Spleen (tissue), 11 donors: ENCODE data around the gene SMIM28. TPM values are rescaled to one million over a fixed set of nuclear protein-coding genes. Genes with fewer than 3 reads are reported as not detected.

ENCODE experiments used
- DNase-seq: peaks from one replicate; pipeline ENCODE4 v3.0.0-alpha.2; 2020
- H3K27ac ChIP-seq, 8 donors: fragments of 200-600 bp; sonication (generic) in 7 of 8; 1 replicate in 4 of 8; 2 replicates in 4 of 8; pipeline versions ENCODE4 v1.5.0 to v1.8.0; 2016 to 2021; ENCODE audit warnings: inconsistent platforms in 4 of 8, mild to moderate bottlenecking in 4 of 8, moderate library complexity in 1 of 8
- H3K27me3 ChIP-seq, 7 donors: fragments of 200-600 bp; sonication (generic) in 6 of 7; replicated peaks in 1 of 7; 1 replicate in 4 of 7; 2 replicates in 3 of 7; pipeline versions ENCODE4 v1.5.0 to v1.8.0; 2016 to 2021; ENCODE audit warnings: inconsistent platforms in 3 of 7, mild to moderate bottlenecking in 1 of 7
- H3K36me3 ChIP-seq, 6 donors: fragments of 200-600 bp; sonication (generic) in 5 of 6; 1 replicate in 4 of 6; 2 replicates in 2 of 6; pipeline versions ENCODE4 v1.5.0 to v1.8.0; 2016 to 2021; ENCODE audit warnings: inconsistent platforms in 2 of 6
- H3K4me1 ChIP-seq, 6 donors: fragments of 200-600 bp; sonication (generic) in 5 of 6; 1 replicate in 3 of 6; 2 replicates in 3 of 6; pipeline versions ENCODE4 v1.5.0 to v1.8.0; 2016 to 2021; ENCODE audit warnings: inconsistent platforms in 3 of 6
- H3K4me3 ChIP-seq, 8 donors: fragments of 200-600 bp; sonication (generic) in 7 of 8; 1 replicate in 4 of 8; 2 replicates in 4 of 8; pipeline versions ENCODE4 v1.5.0 to v1.8.0; 2016 to 2021; ENCODE audit warnings: inconsistent platforms in 4 of 8, mild to moderate bottlenecking in 4 of 8, moderate library complexity in 2 of 8
- H3K9me3 ChIP-seq, 8 donors: fragments of 200-600 bp; sonication (generic) in 7 of 8; 1 replicate in 4 of 8; 2 replicates in 4 of 8; pipeline versions ENCODE4 v1.5.0 to v1.8.0; 2016 to 2021; ENCODE audit warnings: inconsistent platforms in 4 of 8
- POLR2A ChIP-seq, 3 donors: fragments of 450-650 bp; IDR thresholded peaks; one replicate each; pipeline ENCODE4 v1.5.1; 2017; ENCODE audit warnings: antibody characterized with exemption in 3 of 3, mild to moderate bottlenecking in 1 of 3
- POLR2AphosphoS5 ChIP-seq, 3 donors: sonication (generic); formaldehyde crosslinking; IDR thresholded peaks; one replicate each; pipeline ENCODE4 v1.5.1; 2017; ENCODE audit warnings: antibody characterized with exemption in 3 of 3
- WGBS, 5 donors: extraction: QIAGEN DNeasy Blood & Tissue Kit in 3 of 5; methylation state at CpG; one replicate each; pipeline versions ENCODE4 v1.1.5 to v1.1.7; 2013 to 2018; 5-methylcytosine and 5-hydroxymethylcytosine counted together
- intact Hi-C: fragments of 100-400 bp; cut with DNase I; formaldehyde crosslinking; loops from one replicate; pipeline ENCODE4 v1.15.0; 2023; ENCODE audit warnings: low total_unique reads
- polyA plus RNA-seq, 3 donors: library from polyadenylated mRNA; stranded (reverse); fragments of 200-250 nt; gene quantifications; one replicate each; pipeline ENCODE4 v1.2.1, GENCODE V29; 2013
- total RNA-seq, 7 donors: library from RNA; depleted of rRNA in 3 of 7; stranded (reverse); fragments of >200 nt in 3 of 7; fragmentation: NEBNext Ultra II Directional in 4 of 7; extraction: Animal tissue kit (Norgen Biotek cat#: 25700) in 4 of 7; gene quantifications; one replicate each; pipeline versions ENCODE4 v1.1.0 to v1.2.1, GENCODE V29; 2016 to 2021
- TF ChIP-seq, protein P1 (sequence below), 11 experiments: fragments of 200-600 bp in 7 of 11; fragments of 450-650 bp in 4 of 11; sonication (generic) in 4 of 11; IDR thresholded peaks in 8 of 11; conservative IDR thresholded peaks in 3 of 11; 1 replicate in 7 of 11; 2 replicates in 4 of 11; pipeline versions ENCODE4 v1.4.0 to v1.8.0; 2016 to 2021; ENCODE audit warnings: antibody characterized with exemption in 11 of 11, inconsistent platforms in 4 of 11, mild to moderate bottlenecking in 1 of 11
- donor health status: healthy with polysubstance abuse.
- donor health status: DM: no; HTN: no; CAD: no; lungs with moderate emphysema.
- donor health status: DM: no; HTN: no; CAD: no.
- donor health status: Bipolar disorder and iron deficiency.
- donor health status: healthy.
- donor health status: DM: no; HTN: no; CAD: no.
- donor health status: DM: yes; HTN: yes; CAD: no.

The SMIM28 gene
- total and polyA plus RNA-seq, 10 donors, result not detected

DNA sequence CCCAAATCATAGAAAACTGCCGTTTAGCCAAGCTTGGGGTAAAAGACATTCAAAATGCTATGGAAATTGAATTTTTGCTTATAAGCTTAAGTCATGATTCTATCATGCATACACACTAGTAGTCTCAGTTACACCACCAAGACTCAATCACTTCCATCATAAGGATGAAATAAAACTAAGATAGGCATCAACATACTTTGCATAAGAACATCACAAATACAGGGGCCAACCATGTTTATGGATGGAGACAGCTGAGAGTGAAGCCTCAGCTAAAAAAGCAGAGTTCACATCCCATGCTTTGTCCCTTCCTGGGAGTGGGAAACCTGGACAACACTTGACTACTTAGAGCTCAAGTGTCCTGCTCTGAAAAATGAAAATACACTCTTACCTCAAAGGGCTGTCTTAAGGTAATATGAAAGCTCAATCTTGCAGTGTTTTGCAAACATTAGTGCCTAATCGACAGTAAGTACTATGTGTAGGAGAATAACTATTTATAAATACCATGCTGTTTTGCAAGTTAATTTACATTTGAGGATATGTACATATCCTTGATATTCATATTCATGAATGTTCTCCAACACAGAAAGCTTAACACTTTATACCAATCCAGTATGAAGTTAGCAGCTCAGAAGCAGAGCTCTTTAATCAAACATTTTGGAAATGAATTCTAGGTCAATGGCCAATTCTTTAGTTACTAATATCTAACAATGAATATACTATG is 32.0 kb upstream of the SMIM28 start:
- DNase-seq, result no peak
- H3K9me3 ChIP-seq, result no peaks in the 10 kb centered on the region
- peaks cover 0 to 5% (median 0%) of the 10 kb centered on the region in 7 donors for H3K27me3 ChIP-seq
- H3K36me3 ChIP-seq, result no peaks in the 10 kb centered on the region
- intact Hi-C loops, result no loop called here
- TF ChIP-seq POLR2AphosphoS5 (IDR thresholded peaks at IDR 0.05) (no peak), POLR2A (IDR thresholded peaks at IDR 0.05) (no peak)
- TF ChIP-seq, protein P1, sequence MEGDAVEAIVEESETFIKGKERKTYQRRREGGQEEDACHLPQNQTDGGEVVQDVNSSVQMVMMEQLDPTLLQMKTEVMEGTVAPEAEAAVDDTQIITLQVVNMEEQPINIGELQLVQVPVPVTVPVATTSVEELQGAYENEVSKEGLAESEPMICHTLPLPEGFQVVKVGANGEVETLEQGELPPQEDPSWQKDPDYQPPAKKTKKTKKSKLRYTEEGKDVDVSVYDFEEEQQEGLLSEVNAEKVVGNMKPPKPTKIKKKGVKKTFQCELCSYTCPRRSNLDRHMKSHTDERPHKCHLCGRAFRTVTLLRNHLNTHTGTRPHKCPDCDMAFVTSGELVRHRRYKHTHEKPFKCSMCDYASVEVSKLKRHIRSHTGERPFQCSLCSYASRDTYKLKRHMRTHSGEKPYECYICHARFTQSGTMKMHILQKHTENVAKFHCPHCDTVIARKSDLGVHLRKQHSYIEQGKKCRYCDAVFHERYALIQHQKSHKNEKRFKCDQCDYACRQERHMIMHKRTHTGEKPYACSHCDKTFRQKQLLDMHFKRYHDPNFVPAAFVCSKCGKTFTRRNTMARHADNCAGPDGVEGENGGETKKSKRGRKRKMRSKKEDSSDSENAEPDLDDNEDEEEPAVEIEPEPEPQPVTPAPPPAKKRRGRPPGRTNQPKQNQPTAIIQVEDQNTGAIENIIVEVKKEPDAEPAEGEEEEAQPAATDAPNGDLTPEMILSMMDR (IDR thresholded peaks at IDR 0.05 in 8 of 11, conservative IDR thresholded peaks at IDR 0.05 in 3 of 11), result no peak
- H3K27ac ChIP-seq, result no peak overlapping the region
- H3K4me1 ChIP-seq, result no peaks in the 10 kb centered on the region
- 72 to 88% (median 76%) methylated on average over 2 of the region's 2 CpGs for WGBS, 5 donors
- no peak overlapping the region for H3K4me3 ChIP-seq

DNA sequence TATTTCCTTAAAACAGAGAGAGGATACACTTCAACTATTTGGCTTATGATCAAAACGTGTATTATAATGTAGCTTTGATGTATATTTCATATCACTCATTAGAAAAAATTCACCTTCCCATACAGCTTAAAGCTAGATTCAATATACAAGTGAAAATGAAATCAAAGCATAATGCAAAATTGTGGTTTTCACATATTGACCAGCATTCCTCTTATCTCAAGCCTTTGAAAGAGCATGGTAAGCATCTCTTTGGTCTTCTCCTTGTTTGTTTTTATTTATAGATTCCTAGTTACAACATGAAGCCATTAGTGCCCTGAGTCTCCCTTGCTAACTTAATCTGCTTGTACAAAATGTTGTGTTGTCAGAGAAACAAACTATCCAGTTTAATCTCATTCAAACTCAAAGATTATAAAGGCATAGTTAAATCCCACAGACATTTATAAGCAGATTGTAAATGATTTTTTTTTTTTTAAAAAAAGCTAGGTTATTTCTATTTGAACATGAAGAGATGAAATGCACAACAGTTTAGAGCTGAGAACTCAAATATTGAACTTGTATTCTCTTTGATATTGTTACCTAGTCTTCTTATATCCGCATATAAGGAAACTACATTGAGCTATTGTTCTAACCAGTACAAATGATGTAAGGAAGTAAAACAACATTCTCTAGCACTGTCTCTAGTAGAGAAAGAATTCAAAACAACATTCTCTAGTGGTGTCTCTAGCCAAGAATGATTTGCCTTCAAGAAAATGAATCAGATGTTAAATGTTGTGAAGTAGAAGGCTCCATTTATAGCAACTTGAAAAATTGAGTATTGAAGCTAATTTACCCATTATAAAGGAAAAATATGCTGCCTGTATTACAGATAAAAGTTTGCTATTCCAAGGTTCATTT is 31.2 kb upstream of the SMIM28 start:
- TF ChIP-seq, protein P1 (IDR thresholded peaks at IDR 0.05 in 8 of 11, conservative IDR thresholded peaks at IDR 0.05 in 3 of 11), result no peak
- TF ChIP-seq POLR2A (IDR thresholded peaks at IDR 0.05) (no peak), POLR2AphosphoS5 (IDR thresholded peaks at IDR 0.05) (no peak)
- Histone ChIP-seq H3K4me1 (no peaks in the 10 kb centered on the region), H3K36me3 (no peaks in the 10 kb centered on the region), H3K27me3 (peaks cover 0 to 5% (median 0%) of the 10 kb centered on the region in 7 donors), H3K27ac (no peak overlapping the region), H3K9me3 (no peaks in the 10 kb centered on the region), H3K4me3 (no peak overlapping the region)
- 72 to 80% (median 76%) methylated on average over 2 of the region's 2 CpGs for WGBS, 5 donors
- DNase-seq, result no peak
- intact Hi-C loops, result no loop called here

DNA sequence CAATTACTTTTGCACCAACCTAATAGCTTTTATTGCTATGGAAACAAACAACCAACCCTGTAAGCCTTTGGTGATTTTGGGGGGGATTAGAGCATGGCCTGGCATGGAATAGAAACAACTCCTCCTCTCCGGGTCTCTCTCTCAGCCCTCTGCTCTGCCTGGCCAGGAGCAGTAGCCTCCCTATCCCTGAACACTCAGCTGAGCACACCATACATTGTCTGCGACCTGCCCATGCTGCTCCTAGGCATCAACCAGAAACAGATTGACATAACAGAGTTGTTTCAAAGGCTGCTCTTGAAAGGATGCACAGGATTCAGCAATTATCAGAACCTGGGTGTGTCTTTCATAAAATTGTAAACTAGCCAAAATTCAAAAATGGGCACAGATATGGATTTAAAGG is 29.8 kb upstream of the SMIM28 start:
- Histone ChIP-seq H3K27me3 (peaks cover 0 to 5% (median 0%) of the 10 kb centered on the region in 7 donors), H3K36me3 (no peaks in the 10 kb centered on the region), H3K9me3 (no peaks in the 10 kb centered on the region), H3K27ac (no peak overlapping the region), H3K4me1 (no peaks in the 10 kb centered on the region), H3K4me3 (no peak overlapping the region)
- WGBS, 5 donors, result 79 to 88% (median 86%) methylated on average over 2 of the region's 2 CpGs
- intact Hi-C loops, result no loop called here
- TF ChIP-seq POLR2AphosphoS5 (IDR thresholded peaks at IDR 0.05), result no peak
- TF ChIP-seq, protein P1 (IDR thresholded peaks at IDR 0.05 in 8 of 11, conservative IDR thresholded peaks at IDR 0.05 in 3 of 11), result no peak
- no peak for TF ChIP-seq POLR2A (IDR thresholded peaks at IDR 0.05)
- no peak for DNase-seq

DNA sequence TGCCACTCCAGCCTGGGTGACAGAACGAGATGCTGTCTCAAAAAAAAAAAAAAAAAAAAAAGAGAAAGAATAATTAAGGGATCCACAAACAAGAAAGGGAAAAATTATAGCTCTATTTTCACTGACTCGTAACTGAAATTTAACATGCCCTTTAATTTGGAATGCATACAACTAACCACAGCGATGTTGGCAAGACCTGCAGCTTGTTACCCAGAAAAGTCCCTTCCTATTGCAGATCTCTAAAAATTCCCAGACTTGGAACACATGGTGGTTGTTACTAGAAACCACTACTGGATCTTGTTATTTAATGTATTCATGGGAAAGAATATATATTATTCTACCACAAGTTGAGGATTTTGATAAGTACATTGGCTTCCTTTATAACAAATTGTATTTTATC is 27.8 kb upstream of the SMIM28 start:
- 81 to 96% (median 90%) methylated on average over 3 of the region's 3 CpGs for WGBS, 5 donors
- H3K27me3 ChIP-seq, result peaks cover 0 to 12% (median 0%) of the 10 kb centered on the region in 7 donors
- no peak for DNase-seq
- H3K36me3 ChIP-seq, result no peaks in the 10 kb centered on the region
- H3K4me1 ChIP-seq, result no peaks in the 10 kb centered on the region
- H3K4me3 ChIP-seq, result no peak overlapping the region
- TF ChIP-seq, protein P1 (IDR thresholded peaks at IDR 0.05 in 8 of 11, conservative IDR thresholded peaks at IDR 0.05 in 3 of 11), result no peak
- TF ChIP-seq POLR2A (IDR thresholded peaks at IDR 0.05) (no peak), POLR2AphosphoS5 (IDR thresholded peaks at IDR 0.05) (no peak)
- intact Hi-C loops, result no loop called here
- no peak overlapping the region for H3K27ac ChIP-seq
- no peaks in the 10 kb centered on the region for H3K9me3 ChIP-seq
